OCI-LY1 (cell line): Measurements from ENCODE around the gene TP53.

Experiments used
- H2AFZ ChIP-seq: fragments of 200-600 bp; sonication (generic), shearing (Covaris generic); 2 replicates; pipeline ENCODE4 v1.6.0; 2014; ENCODE audit warnings: antibody characterized with exemption, mild to moderate bottlenecking, low read length
- H3F3A ChIP-seq: fragments of 200-600 bp; sonication (generic), shearing (Covaris generic); 2 replicates; pipeline ENCODE4 v1.6.0; 2014; ENCODE audit warnings: mild to moderate bottlenecking, antibody characterized with exemption, low read length, moderate library complexity; ENCODE audit not compliant: insufficient read depth
- H3K27ac ChIP-seq: fragments of 200-600 bp; sonication (generic); 2 replicates; pipeline ENCODE4 v1.5.1; 2014; ENCODE audit warnings: low read length, mixed run types, mild to moderate bottlenecking, low read depth; ENCODE audit not compliant: poor library complexity, severe bottlenecking
- H3K27me3 ChIP-seq: fragments of 200-600 bp; sonication (generic); 2 replicates; pipeline ENCODE4 v1.6.0; 2014; ENCODE audit warnings: antibody characterized with exemption, mild to moderate bottlenecking, low read length, moderate library complexity; ENCODE audit not compliant: insufficient read depth
- H3K36me3 ChIP-seq: fragments of 200-600 bp; sonication (generic); 2 replicates; pipeline ENCODE4 v1.6.1; 2014; ENCODE audit warnings: mild to moderate bottlenecking, antibody characterized with exemption, low read length, moderate library complexity, mixed read lengths; ENCODE audit not compliant: insufficient read depth
- H3K4me1 ChIP-seq: fragments of 200-600 bp; sonication (generic); 2 replicates; pipeline ENCODE4 v1.5.1; 2014; ENCODE audit warnings: mild to moderate bottlenecking, low read length, moderate library complexity; ENCODE audit not compliant: insufficient read depth, severe bottlenecking
- H3K4me2 ChIP-seq: fragments of 200-600 bp; sonication (generic), shearing (Covaris generic); 2 replicates; pipeline ENCODE4 v1.6.1; 2014; ENCODE audit warnings: low read length
- H3K4me3 ChIP-seq: fragments of 200-600 bp; sonication (generic); 2 replicates; pipeline ENCODE4 v1.5.1; 2014; ENCODE audit warnings: low read length, low read depth, mild to moderate bottlenecking, mixed read lengths; ENCODE audit not compliant: poor library complexity, severe bottlenecking
- H3K79me2 ChIP-seq: fragments of 200-600 bp; shearing (Covaris generic); 2 replicates; pipeline ENCODE4 v1.6.1; 2016; ENCODE audit warnings: mixed run types, low read length, mixed read lengths; ENCODE audit not compliant: insufficient read depth
- H3K9ac ChIP-seq: fragments of 200-600 bp; sonication (generic), shearing (Covaris generic); 2 replicates; pipeline ENCODE4 v1.6.1; 2014; ENCODE audit warnings: mild to moderate bottlenecking, low read length, mixed read lengths
- H3K9me2 ChIP-seq: fragments of 200-600 bp; sonication (generic), shearing (Covaris generic); 2 replicates; pipeline ENCODE4 v1.6.1; 2014; ENCODE audit warnings: low read depth, mild to moderate bottlenecking, low read length, mixed read lengths
- H3K9me3 ChIP-seq: fragments of 200-600 bp; shearing (Covaris generic); 2 replicates; pipeline ENCODE4 v1.6.1; 2014; ENCODE audit warnings: low read length, mixed read lengths
- H4K20me1 ChIP-seq: fragments of 200-600 bp; sonication (generic), shearing (Covaris generic); 2 replicates; pipeline ENCODE4 v1.6.0; 2016; ENCODE audit warnings: mild to moderate bottlenecking, low read length; ENCODE audit not compliant: insufficient read depth
- CTCF ChIP-seq: fragments of 200-600 bp; sonication (generic), shearing (Covaris generic); IDR thresholded peaks from 2 replicates; pipeline ENCODE4 v1.5.1; 2017; ENCODE audit warnings: mild to moderate bottlenecking, antibody characterized with exemption, low read length, moderate library complexity, mixed read lengths
- EZH2 ChIP-seq: fragments of 200-600 bp; sonication (generic), shearing (Covaris generic); IDR thresholded peaks from 2 replicates; pipeline ENCODE4 v1.8.0; 2017; ENCODE audit warnings: borderline replicate concordance, mixed run types, mild to moderate bottlenecking, antibody characterized with exemption, low read length, moderate library complexity, mixed read lengths

TP53 gene

DNA sequence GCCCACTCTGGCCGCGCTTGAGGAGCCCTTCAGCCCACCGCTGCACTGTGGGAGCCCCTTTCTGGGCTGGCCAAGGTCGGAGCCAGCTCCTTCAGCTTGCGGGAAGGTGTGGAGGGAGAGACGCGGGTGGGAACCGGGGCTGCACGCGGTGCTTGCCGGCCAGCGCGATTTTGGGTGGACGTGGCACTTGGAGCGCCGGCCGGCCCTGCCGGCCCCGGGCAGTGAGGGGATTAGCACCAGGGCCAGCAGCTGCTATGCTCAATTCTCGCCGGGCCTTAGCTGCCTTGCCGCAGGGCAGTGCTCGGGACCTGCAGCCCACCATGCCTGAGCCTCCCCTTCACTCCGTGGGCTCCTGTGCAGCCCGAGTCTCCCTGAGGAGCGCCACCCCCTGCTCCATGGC is 46.5 kb downstream of the TP53 start:
- TF ChIP-seq EZH2 (no peak), CTCF (no peak)
- no peak overlapping the region for H3K4me2 ChIP-seq
- H2AFZ ChIP-seq, result no peak overlapping the region

GRCh38 chr17:7636163-7636562 is 51.1 kb downstream of the TP53 start:
- Histone ChIP-seq H3K27me3 (no peaks in the 10 kb centered on the region), H3K9me3 (no peaks in the 10 kb centered on the region), H3K27ac (no peak overlapping the region), H3K9ac (no peak overlapping the region), H2AFZ (no peak overlapping the region), H3K79me2 (no peaks in the 10 kb centered on the region), H3K4me3 (no peak overlapping the region), H3K4me1 (no peaks in the 10 kb centered on the region), H3K4me2 (no peak overlapping the region), H3K9me2 (no peaks in the 10 kb centered on the region), H3K36me3 (no peaks in the 10 kb centered on the region), H4K20me1 (no peaks in the 10 kb centered on the region), H3F3A (no peaks in the 10 kb centered on the region)
- TF ChIP-seq EZH2 (no peak), CTCF (no peak)

More for the DNA sequence above, 46.5 kb downstream of the TP53 start:
- no peak overlapping the region for H3K27ac ChIP-seq
- H3F3A ChIP-seq, result no peaks in the 10 kb centered on the region
- no peak overlapping the region for H3K4me3 ChIP-seq
- H3K4me1 ChIP-seq, result no peaks in the 10 kb centered on the region
- H3K9me3 ChIP-seq, result no peaks in the 10 kb centered on the region
- H4K20me1 ChIP-seq, result no peaks in the 10 kb centered on the region
- H3K36me3 ChIP-seq, result no peaks in the 10 kb centered on the region
- H3K79me2 ChIP-seq, result no peaks in the 10 kb centered on the region
- H3K9ac ChIP-seq, result no peak overlapping the region
- H3K9me2 ChIP-seq, result no peaks in the 10 kb centered on the region
- H3K27me3 ChIP-seq, result no peaks in the 10 kb centered on the region

GRCh38 chr17:7634384-7634783 is 52.9 kb downstream of the TP53 start:
- Histone ChIP-seq H3K79me2 (no peaks in the 10 kb centered on the region), H4K20me1 (no peaks in the 10 kb centered on the region), H3K27ac (no peak overlapping the region), H3F3A (no peaks in the 10 kb centered on the region), H3K4me3 (no peak overlapping the region), H3K9me2 (no peaks in the 10 kb centered on the region), H3K4me2 (no peak overlapping the region), H3K27me3 (no peaks in the 10 kb centered on the region), H3K36me3 (no peaks in the 10 kb centered on the region), H2AFZ (no peak overlapping the region), H3K9me3 (no peaks in the 10 kb centered on the region), H3K9ac (no peak overlapping the region), H3K4me1 (no peaks in the 10 kb centered on the region)
- TF ChIP-seq CTCF, result peak; percentile 38; the same call in 1 of the 2 replicates
- no peak for TF ChIP-seq EZH2
